Activated naive CD8-positive, alpha-beta T cell treated with anti-CD3 and anti-CD28 coated beads for 36 hours (primary cell): ENCODE data around the gene FBXL17. TPM values are rescaled to one million over a fixed set of nuclear protein-coding genes. Genes with fewer than 3 reads are reported as not detected.

Experiments used
- DNase-seq: peaks from one replicate; pipeline ENCODE4 v3.0.0; 2021
- H3K27ac Mint-ChIP-seq: one replicate; pipeline ENCODE4 v1.8.0; 2022; ENCODE audit warnings: mild to moderate bottlenecking, moderate library complexity, mixed read lengths
- H3K27me3 Mint-ChIP-seq: one replicate; pipeline ENCODE4 v1.8.0; 2022; ENCODE audit warnings: mild to moderate bottlenecking, mixed read lengths
- H3K36me3 Mint-ChIP-seq: one replicate; pipeline ENCODE4 v1.8.0; 2021; ENCODE audit warnings: mild to moderate bottlenecking, mixed read lengths
- H3K4me1 Mint-ChIP-seq: one replicate; pipeline ENCODE4 v1.8.0; 2021; ENCODE audit warnings: mixed read lengths
- H3K4me3 Mint-ChIP-seq: one replicate; pipeline ENCODE4 v1.8.0; 2022; ENCODE audit warnings: mild to moderate bottlenecking, moderate library complexity, mixed read lengths
- H3K9me3 Mint-ChIP-seq: one replicate; pipeline ENCODE4 v1.8.0; 2022; ENCODE audit warnings: mixed read lengths
- total RNA-seq, 2 experiments: library from RNA; stranded (reverse); gene quantifications; one replicate each; pipeline ENCODE4 v1.2.3, GENCODE V29; 2021

The FBXL17 gene
- total RNA-seq, 2 experiments from 2014 or later = 3.6 to 4.5 TPM

DNA sequence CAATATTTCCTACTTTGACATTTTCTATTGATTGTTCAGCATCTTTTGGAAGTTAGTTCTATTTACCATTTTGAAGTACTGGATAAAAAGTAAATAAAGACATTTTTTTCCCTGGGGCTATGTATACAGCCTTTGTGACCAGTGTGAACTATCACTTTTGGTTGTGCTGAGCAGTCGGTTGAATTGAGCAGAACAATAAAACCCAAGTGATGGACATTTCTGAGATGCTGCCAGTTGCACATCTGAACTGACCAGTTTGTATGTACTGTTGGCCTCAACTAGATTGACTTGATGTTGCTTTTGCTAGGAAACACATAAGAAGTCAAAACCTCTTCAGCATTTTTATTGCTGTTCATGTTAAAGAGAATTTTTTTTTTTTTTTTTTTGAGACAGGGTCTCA is 451.0 kb downstream of the FBXL17 start:
- H3K4me3 Mint-ChIP-seq = no peak overlapping the region

DNA sequence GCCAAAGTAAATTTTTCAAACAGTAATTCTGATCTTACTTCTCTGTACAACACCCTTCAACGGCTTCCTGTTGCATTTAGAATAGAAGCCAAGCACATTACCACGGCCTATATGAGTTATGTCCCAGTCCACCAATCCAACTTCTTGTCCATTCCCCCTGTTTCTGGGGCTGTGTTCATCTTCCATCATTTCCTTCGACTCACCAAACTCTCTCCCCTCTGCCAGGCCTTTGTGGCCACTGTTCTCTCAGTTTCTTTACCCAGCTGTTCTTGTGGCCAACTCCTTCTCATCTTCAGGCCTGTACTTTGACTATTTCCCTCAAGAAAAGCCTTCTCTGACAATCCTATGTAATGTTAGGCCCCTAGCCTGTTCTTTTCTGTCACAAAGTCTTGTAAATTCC is 451.8 kb downstream of the FBXL17 start:
- no peaks in the 10 kb centered on the region for H3K27me3 Mint-ChIP-seq
- H3K36me3 Mint-ChIP-seq = peaks cover 2% of the 10 kb centered on the region
- peaks cover 7% of the 10 kb centered on the region for H3K4me1 Mint-ChIP-seq
- DNase-seq = no peak
- H3K9me3 Mint-ChIP-seq = no peaks in the 10 kb centered on the region
- no peak overlapping the region for H3K27ac Mint-ChIP-seq
- H3K4me3 Mint-ChIP-seq = no peak overlapping the region

More for the DNA sequence above, 451.0 kb downstream of the FBXL17 start:
- Mint-ChIP-seq H3K4me1 (peaks cover 7% of the 10 kb centered on the region), H3K36me3 (peaks cover 2% of the 10 kb centered on the region), H3K9me3 (no peaks in the 10 kb centered on the region), H3K27me3 (no peaks in the 10 kb centered on the region), H3K27ac (no peak overlapping the region)
- no peak for DNase-seq

DNA sequence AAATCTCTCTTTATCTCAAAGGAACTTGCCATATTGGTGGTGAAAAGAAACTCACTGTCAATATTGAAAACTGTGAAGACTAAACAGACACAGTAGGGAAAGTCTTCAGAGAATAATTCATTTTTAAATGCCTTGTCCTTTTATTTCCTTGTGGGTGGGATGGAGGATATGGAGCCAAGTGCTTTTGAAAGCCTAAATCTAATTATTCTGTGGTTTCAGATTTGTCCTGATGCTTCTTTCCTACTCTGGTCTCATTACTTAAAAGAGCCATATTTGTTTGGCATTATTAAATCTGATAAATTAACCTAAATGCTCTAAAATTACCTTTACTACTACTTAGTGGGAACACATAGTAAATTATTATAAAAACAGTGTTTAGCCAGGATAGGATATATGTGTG is 452.8 kb downstream of the FBXL17 start:
- no peak for DNase-seq
- H3K36me3 Mint-ChIP-seq = peaks cover 2% of the 10 kb centered on the region
- H3K27ac Mint-ChIP-seq = no peak overlapping the region
- peaks cover 7% of the 10 kb centered on the region for H3K4me1 Mint-ChIP-seq
- H3K9me3 Mint-ChIP-seq = no peaks in the 10 kb centered on the region
- no peak overlapping the region for H3K4me3 Mint-ChIP-seq
- H3K27me3 Mint-ChIP-seq = no peaks in the 10 kb centered on the region

DNA sequence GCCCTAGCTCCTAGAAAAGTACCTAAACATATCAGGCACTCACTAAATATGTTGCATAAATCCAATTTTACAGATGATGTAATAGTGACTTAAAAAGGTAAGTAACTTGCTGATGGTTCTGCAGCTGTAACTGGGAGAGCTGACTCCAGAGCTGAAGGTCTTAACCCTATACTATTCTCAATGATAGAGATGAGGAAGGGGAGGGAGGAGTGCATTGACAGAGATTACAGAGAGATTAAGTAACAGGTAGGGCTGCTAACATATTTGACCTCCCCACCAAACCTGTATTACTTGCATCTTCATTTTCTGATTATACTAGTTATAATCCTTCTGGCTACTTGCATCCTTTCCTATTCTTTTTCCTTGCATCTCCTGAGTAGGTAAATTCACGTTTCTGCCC is 455.8 kb downstream of the FBXL17 start:
- Mint-ChIP-seq H3K4me3 (no peak overlapping the region), H3K9me3 (no peaks in the 10 kb centered on the region), H3K36me3 (no peaks in the 10 kb centered on the region), H3K27ac (no peak overlapping the region), H3K4me1 (peaks cover 7% of the 10 kb centered on the region), H3K27me3 (no peaks in the 10 kb centered on the region)
- DNase-seq = no peak

DNA sequence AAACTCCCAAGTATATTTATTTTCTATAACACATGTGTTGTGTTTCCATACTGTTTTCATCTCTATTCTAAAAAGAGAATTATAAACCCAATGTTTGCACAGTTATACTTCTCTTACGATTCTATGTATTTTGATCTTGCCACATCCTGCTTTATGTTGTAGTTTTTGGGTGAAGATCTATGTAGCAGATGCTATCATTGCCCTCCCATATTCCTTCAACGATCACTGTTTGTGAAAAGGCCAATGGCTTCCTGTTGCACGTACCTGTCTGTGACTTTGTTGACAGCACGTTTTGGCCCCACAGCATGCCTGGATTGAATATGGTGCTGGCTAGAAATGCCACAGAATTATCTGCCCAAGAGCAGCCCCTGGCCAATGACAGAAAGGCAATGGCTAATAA is 456.7 kb downstream of the FBXL17 start:
- Mint-ChIP-seq H3K9me3 (no peaks in the 10 kb centered on the region), H3K4me1 (peaks cover 6% of the 10 kb centered on the region), H3K36me3 (peaks cover 2% of the 10 kb centered on the region), H3K27ac (no peak overlapping the region), H3K4me3 (no peak overlapping the region), H3K27me3 (no peaks in the 10 kb centered on the region)
- DNase-seq = no peak

DNA sequence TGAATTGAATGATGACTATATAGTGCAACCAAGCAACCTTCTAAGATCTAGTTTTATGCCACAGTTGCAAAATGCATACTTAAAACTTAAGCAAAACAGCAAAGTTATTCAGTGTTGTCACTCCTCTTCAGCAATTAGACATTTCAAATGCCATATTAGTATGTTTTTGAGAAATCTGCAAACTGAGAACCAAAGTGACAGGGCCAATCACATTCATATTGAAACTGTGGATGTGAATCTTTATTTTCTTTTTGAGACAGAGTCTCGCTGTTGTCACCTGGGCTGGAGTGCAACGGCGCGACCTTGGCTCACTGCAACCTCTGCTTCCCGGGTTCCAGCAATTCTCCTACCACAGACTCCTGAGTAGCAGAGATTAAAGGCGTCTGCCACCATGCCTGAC is 461.9 kb downstream of the FBXL17 start:
- Mint-ChIP-seq H3K9me3 (no peaks in the 10 kb centered on the region), H3K36me3 (peaks cover 5% of the 10 kb centered on the region), H3K27me3 (no peaks in the 10 kb centered on the region), H3K4me1 (no peaks in the 10 kb centered on the region), H3K27ac (no peak overlapping the region), H3K4me3 (no peak overlapping the region)
- no peak for DNase-seq

DNA sequence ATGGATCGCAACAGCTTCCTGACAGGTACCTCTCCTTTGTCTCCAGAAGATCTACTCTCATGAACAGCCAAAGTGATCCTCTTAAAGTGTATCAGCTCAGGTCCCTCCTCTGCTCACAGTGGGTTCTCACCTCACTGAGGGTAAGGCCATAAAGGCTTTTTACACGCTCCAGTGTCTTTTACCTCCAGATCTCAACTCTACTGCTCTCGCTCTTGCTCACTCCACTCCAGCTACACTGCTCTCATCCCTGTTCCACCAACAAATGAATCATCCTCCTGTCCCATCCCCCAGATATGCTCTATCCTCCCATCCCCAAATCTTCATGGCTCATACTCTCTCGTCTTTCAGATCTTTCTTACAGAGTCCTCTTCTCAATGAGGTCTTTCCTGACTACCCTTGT is 462.5 kb downstream of the FBXL17 start:
- Mint-ChIP-seq H3K27me3 (no peaks in the 10 kb centered on the region), H3K36me3 (peaks cover 5% of the 10 kb centered on the region), H3K27ac (no peak overlapping the region), H3K4me1 (no peaks in the 10 kb centered on the region), H3K4me3 (no peak overlapping the region), H3K9me3 (no peaks in the 10 kb centered on the region)
- no peak for DNase-seq

DNA sequence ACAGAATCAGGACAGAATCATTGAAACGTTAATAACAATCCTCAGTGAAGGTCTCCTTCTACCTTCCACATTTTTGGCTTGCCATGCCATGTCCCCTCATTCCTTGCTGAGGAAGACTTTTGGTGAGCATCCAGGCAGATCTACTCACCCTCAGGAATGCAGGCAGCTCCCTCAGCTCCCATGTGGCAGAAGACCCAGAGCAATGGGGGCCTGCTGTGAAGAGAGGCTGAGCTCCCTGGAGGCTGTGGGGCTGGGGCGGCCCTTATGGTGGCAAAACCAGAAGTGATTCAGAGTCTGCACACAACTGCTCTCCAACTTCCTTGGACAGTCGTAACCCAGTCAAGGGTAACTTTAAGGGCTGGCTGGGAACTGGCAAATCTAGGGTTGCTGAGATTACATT is 463.9 kb downstream of the FBXL17 start:
- Mint-ChIP-seq H3K4me3 (no peak overlapping the region), H3K27ac (no peak overlapping the region), H3K27me3 (no peaks in the 10 kb centered on the region), H3K36me3 (peaks cover 5% of the 10 kb centered on the region), H3K9me3 (no peaks in the 10 kb centered on the region), H3K4me1 (no peaks in the 10 kb centered on the region)
- DNase-seq = no peak

DNA sequence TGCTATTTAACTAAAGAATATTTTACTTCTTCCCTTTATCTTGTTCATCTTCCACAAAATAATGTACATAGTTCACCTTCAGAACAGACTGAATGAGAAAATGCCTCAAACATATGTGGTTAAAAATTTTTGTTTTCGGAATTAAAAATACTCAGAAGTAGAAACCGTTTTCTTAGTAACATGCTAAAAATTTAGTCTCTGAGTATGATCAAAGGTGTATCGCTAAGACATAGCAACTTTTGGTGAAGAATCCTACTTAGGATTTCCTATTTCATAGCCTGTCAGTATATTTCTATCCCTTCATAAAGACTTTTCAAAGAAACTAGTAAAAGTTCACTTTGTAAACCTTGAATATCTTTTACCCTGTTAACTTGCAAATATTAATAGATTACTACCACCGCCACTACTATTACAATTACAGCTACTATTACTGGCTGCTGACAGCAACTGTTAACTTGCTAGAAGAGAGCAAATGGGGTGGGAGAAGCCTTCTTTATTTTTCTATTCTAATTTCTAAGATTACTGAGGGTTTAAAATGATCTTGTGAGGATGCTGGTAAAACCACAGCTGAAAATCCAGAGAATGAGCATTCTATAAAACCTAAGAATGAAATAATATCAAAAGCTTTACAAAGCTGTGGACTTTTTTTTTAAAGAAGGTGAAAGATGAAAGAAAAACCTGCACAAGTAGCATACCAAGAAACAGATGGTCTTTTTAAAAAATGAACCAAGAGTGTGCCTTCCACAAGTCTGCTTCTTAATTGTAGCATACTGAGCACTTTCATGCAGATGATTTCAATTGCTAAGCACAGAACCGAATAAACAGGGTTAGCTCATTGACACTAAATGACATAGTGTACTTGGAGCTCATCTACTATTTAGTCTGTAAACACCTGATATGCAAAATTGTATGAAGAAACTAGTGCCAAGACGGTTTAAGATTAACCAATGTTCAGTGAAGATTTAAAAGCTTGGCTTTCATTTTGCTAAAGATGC is 464.9 kb downstream of the FBXL17 start:
- Mint-ChIP-seq H3K4me3 (no peak overlapping the region), H3K4me1 (no peaks in the 10 kb centered on the region), H3K9me3 (no peaks in the 10 kb centered on the region), H3K27ac (no peak overlapping the region), H3K27me3 (no peaks in the 10 kb centered on the region), H3K36me3 (peaks cover 5% of the 10 kb centered on the region)
- no peak for DNase-seq

DNA sequence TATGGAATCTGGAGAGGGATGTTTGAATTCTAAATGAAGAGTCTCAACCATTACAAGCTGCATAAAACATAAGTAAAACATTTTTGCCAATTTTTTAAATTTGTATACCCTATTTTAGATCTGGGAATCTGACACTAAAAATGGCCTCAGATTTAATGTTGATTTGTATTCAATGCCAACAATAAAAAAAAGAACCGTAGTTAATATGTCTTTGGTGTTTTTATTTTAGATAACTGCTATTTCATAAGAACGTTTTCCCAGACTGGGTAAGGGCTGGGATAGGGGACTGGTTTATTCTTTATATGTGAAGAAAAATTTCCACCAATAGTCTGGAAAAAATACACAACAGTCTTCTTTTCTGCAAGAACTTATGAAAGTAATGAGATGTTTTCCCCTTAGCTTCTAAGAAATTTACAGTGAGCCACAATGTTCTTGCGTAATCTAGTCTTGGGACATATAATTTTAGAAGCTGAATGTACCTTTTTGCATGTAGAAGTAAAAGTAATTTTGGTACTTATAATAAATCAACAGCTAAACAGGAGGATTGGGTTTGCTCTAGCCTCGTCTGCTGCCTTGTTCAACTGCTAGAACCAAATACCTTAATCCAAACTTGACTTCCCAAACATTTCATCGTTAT is 466.6 kb downstream of the FBXL17 start:
- Mint-ChIP-seq H3K27me3 (no peaks in the 10 kb centered on the region), H3K27ac (no peak overlapping the region), H3K36me3 (peaks cover 4% of the 10 kb centered on the region), H3K9me3 (no peaks in the 10 kb centered on the region), H3K4me3 (no peak overlapping the region), H3K4me1 (no peaks in the 10 kb centered on the region)
- no peak for DNase-seq

DNA sequence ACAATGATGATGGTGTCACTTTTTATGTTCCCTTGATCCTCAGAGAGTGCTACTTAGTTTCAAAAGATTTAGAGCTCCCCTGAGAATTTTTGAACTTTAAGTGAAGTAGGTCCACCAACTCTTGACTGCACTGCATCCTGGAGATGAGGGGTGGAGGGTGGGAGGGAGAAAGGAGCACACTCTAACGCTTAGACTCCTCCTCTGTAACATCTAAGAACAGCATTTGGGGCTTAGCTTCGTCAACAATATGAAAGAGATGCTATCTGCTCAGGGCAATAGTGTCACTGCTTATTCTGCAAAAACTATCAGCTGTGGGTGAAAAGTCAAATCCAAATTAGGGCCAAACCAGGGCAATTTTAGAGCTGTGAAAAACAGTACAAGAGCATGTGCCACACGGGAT is 468.4 kb downstream of the FBXL17 start:
- no peak for DNase-seq
- H3K9me3 Mint-ChIP-seq = peaks cover 3% of the 10 kb centered on the region
- no peaks in the 10 kb centered on the region for H3K27me3 Mint-ChIP-seq
- H3K27ac Mint-ChIP-seq = no peak overlapping the region
- H3K4me1 Mint-ChIP-seq = no peaks in the 10 kb centered on the region
- peaks cover 8% of the 10 kb centered on the region for H3K36me3 Mint-ChIP-seq
- H3K4me3 Mint-ChIP-seq = no peak overlapping the region

DNA sequence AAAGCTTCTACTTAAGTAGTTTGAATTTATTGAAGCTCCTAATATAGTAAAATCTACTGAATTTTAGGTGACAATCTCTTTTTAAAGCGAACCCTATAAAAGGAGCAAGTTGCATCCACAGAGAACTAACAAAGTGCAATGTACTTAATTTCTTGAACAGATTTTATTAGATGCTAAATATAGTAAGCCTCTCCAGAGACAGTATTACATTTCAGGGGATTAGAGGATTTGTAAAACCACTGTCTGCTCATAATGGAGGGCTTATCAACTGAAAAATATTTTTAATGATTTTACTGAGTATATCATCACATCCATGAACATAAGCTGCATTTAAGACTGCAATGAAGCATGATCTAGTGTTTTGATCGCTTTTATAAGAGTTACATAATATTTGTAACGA is 481.2 kb downstream of the FBXL17 start:
- H3K4me1 Mint-ChIP-seq = no peaks in the 10 kb centered on the region
- no peaks in the 10 kb centered on the region for H3K27me3 Mint-ChIP-seq
- no peak overlapping the region for H3K27ac Mint-ChIP-seq
- H3K4me3 Mint-ChIP-seq = no peak overlapping the region
- DNase-seq = no peak
- H3K9me3 Mint-ChIP-seq = peaks cover 2% of the 10 kb centered on the region
- peaks cover 11% of the 10 kb centered on the region for H3K36me3 Mint-ChIP-seq

DNA sequence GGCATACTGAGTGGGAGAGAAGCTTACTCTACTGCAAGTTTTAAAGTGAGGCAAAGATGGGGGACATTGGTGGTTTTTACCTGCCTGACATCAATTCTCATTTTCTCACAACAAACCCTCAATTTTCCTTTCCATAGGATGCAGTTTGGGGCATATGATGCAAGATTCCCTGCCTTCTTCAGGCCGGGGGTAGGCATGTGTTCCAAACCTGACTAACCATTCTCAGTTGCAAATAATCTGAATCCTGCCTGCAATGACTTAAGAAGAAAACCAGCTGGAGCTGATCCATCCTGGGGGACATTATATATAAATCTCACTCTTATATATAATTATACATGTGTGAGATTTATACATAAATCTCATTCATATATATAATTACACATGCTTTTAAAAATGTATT is 487.5 kb downstream of the FBXL17 start:
- Mint-ChIP-seq H3K4me3 (no peak overlapping the region), H3K36me3 (peaks cover 11% of the 10 kb centered on the region), H3K27ac (no peak overlapping the region), H3K27me3 (no peaks in the 10 kb centered on the region), H3K9me3 (peaks cover 2% of the 10 kb centered on the region), H3K4me1 (peaks cover 4% of the 10 kb centered on the region)
- no peak for DNase-seq

DNA sequence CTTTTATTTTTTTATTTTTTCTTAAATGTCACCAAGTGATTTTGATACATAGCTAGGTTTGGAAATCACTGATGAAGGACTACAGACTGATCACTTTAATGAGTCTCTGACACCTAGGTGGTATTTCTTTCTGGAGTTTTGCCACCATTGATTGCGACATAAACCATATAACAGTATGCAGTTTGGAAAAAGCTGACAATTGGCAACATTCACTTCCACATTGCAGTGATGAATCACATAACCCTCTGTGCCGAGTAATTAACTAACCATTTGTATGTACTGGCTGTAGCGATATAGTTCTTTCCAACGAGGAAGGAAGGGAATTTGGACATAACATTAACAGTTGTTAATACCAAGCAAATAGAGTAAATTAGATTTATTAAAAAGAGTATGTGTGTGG is 488.3 kb downstream of the FBXL17 start:
- Mint-ChIP-seq H3K27me3 (no peaks in the 10 kb centered on the region), H3K36me3 (peaks cover 6% of the 10 kb centered on the region), H3K27ac (no peak overlapping the region), H3K4me3 (no peak overlapping the region), H3K9me3 (no peaks in the 10 kb centered on the region), H3K4me1 (peaks cover 4% of the 10 kb centered on the region)
- no peak for DNase-seq

DNA sequence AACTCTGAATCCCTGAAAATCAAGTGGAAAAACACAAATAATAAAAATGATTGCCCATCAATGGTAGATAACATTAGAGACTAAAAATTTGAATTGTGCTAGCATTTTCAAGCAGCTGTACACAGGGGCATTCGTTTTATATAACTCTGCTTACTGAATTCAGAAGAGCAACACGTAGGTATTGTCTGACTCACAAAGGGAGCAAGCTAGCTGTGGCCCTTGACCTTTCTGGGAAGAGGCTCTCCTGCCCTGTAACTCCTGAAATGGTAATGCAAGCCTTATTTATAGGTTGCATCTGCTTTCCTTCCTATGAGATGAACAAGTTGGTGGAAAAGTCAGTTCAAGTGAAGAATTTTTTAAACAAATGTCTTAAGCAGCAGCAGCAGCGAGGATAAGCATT is 492.5 kb downstream of the FBXL17 start:
- no peak for DNase-seq
- H3K4me3 Mint-ChIP-seq = no peak overlapping the region
- no peak overlapping the region for H3K27ac Mint-ChIP-seq
- no peaks in the 10 kb centered on the region for H3K27me3 Mint-ChIP-seq
- peaks cover 26% of the 10 kb centered on the region for H3K4me1 Mint-ChIP-seq
- peaks cover 1% of the 10 kb centered on the region for H3K36me3 Mint-ChIP-seq
- no peaks in the 10 kb centered on the region for H3K9me3 Mint-ChIP-seq

DNA sequence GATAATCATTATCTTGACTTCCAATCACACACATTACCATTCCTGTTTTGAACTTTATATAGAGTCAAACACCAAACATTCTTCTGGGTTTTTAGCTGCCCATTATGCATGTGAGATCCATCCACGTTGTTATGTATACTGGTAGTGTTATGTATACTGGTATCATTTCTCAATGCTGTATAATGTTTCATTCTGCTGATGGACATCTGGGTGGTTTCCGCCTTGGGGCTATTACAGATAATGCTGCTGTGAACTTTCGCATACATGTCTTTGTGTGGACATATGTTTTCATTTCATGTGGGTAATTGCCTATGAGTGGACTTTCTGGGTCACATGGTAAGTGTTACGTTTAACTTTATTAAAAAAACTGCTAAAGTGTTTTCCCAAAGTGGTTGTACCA is 493.4 kb downstream of the FBXL17 start:
- no peak overlapping the region for H3K27ac Mint-ChIP-seq
- no peak overlapping the region for H3K4me3 Mint-ChIP-seq

More for the DNA sequence above, 493.4 kb downstream of the FBXL17 start:
- H3K4me1 Mint-ChIP-seq = peaks cover 26% of the 10 kb centered on the region
- no peak for DNase-seq
- peaks cover 1% of the 10 kb centered on the region for H3K36me3 Mint-ChIP-seq
- H3K9me3 Mint-ChIP-seq = no peaks in the 10 kb centered on the region
- no peaks in the 10 kb centered on the region for H3K27me3 Mint-ChIP-seq
